Ovary (tissue), 3 donors: ENCODE data around the gene GABRG3.

ENCODE experiments used
- EP300 ChIP-seq: sonication (generic); formaldehyde crosslinking; IDR thresholded peaks from one replicate; pipeline ENCODE4 v1.6.1; 2017; ENCODE audit warnings: antibody characterized with exemption
- POLR2A ChIP-seq: fragments of 450-650 bp; IDR thresholded peaks from one replicate; pipeline ENCODE4 v1.6.1; 2017; ENCODE audit warnings: antibody characterized with exemption, mild to moderate bottlenecking, moderate library complexity
- TF ChIP-seq, protein P1 (sequence below), 3 donors: fragments of 450-650 bp in 2 of 3; fragments of 200-600 bp in 1 of 3; IDR thresholded peaks; one replicate each; pipeline versions ENCODE4 v1.5.1 to v1.8.0; 2016 to 2022; ENCODE audit warnings: antibody characterized with exemption in 3 of 3, mild to moderate bottlenecking in 1 of 3
- donor health status: DM: no; HTN: no; CAD: no.

DNA sequence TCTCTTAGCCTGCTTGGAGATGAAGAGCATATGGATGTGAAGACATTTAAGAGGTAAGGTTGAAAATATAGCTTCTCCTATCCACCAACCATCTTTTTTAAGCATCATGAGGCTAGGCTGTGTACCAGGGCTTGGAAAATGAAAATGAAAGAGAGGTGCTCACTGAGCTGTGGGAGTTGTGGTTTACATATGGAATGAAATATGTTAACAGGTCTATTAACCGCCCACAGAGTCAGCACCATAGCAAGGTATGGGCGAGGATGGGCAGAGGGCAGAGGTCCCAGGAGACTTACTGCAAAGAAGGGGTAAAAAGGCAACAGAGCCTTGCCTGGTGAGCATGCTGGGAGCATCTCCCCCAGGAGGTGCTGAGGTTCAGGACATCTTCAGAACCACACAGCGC is 273.1 kb downstream of the GABRG3 start:
- TF ChIP-seq EP300 (no peak), POLR2A (no peak)
- TF ChIP-seq, protein P1, sequence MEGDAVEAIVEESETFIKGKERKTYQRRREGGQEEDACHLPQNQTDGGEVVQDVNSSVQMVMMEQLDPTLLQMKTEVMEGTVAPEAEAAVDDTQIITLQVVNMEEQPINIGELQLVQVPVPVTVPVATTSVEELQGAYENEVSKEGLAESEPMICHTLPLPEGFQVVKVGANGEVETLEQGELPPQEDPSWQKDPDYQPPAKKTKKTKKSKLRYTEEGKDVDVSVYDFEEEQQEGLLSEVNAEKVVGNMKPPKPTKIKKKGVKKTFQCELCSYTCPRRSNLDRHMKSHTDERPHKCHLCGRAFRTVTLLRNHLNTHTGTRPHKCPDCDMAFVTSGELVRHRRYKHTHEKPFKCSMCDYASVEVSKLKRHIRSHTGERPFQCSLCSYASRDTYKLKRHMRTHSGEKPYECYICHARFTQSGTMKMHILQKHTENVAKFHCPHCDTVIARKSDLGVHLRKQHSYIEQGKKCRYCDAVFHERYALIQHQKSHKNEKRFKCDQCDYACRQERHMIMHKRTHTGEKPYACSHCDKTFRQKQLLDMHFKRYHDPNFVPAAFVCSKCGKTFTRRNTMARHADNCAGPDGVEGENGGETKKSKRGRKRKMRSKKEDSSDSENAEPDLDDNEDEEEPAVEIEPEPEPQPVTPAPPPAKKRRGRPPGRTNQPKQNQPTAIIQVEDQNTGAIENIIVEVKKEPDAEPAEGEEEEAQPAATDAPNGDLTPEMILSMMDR (IDR thresholded peaks at IDR 0.05) = no peak
